OCI-LY7 (cell line): ENCODE data around the gene TAOK2. TPM values are rescaled to one million over a fixed set of nuclear protein-coding genes. Genes with fewer than 3 reads are reported as not detected.
A peak's percentile ranks its signal among the peaks of the same experiment; 100 is the strongest.

ENCODE experiments used
- BruUV-seq: library from RNA; stranded (reverse); fragments of 400-500 nt; replicated peaks from 2 replicates; lab custom pipeline; 2021; lab: Mats Ljungman, UMichigan
- CTCF ChIA-PET: fragments of 300-600 bp; sonication (Branson Sonifier 250); formaldehyde crosslinking; loops from one replicate; lab custom pipeline; 2022; ENCODE audit warnings: antibody characterized with exemption; ENCODE audit not compliant: unreplicated experiment; lab: Charles Lee
- POLR2A ChIA-PET: fragments of 300-600 bp; sonication (Branson Sonifier 250); formaldehyde crosslinking; loops from one replicate; lab custom pipeline; 2022; ENCODE audit warnings: antibody characterized with exemption; lab: Charles Lee
- DNase-seq: peaks from one replicate; pipeline ENCODE4 v3.0.0-alpha.2; 2015; ENCODE audit warnings: low spot score
- H2AFZ ChIP-seq: fragments of 200-600 bp; sonication (generic), shearing (Covaris generic); 2 replicates; pipeline ENCODE4 v1.6.1; 2014; ENCODE audit warnings: mild to moderate bottlenecking, antibody characterized with exemption, low read length, moderate library complexity
- H3K27ac ChIP-seq: fragments of 200-600 bp; sonication (generic); 2 replicates; pipeline ENCODE4 v1.5.1; 2014; ENCODE audit warnings: mixed run types, low read depth, mild to moderate bottlenecking, moderate library complexity, low read length, inconsistent platforms; ENCODE audit not compliant: poor library complexity, severe bottlenecking
- H3K36me3 ChIP-seq: fragments of 200-600 bp; sonication (generic); 2 replicates; pipeline ENCODE4 v1.6.1; 2014; ENCODE audit warnings: mild to moderate bottlenecking, antibody characterized with exemption, low read length, moderate library complexity, mixed read lengths; ENCODE audit not compliant: insufficient read depth
- H3K4me1 ChIP-seq: fragments of 200-600 bp; sonication (generic); 2 replicates; pipeline ENCODE4 v1.5.1; 2014; ENCODE audit warnings: mild to moderate bottlenecking, low read length; ENCODE audit not compliant: insufficient read depth, poor library complexity, severe bottlenecking
- H3K4me2 ChIP-seq: fragments of 200-600 bp; sonication (generic); 2 replicates; pipeline ENCODE4 v1.6.1; 2014; ENCODE audit warnings: mild to moderate bottlenecking, low read length
- H3K4me3 ChIP-seq: fragments of 200-600 bp; sonication (generic); 2 replicates; pipeline ENCODE4 v1.5.1; 2014; ENCODE audit warnings: mild to moderate bottlenecking, low read depth, low read length; ENCODE audit not compliant: poor library complexity, severe bottlenecking
- H3K79me2 ChIP-seq: fragments of 200-600 bp; sonication (generic); 2 replicates; pipeline ENCODE4 v1.6.1; 2016; ENCODE audit warnings: low read depth, mild to moderate bottlenecking, low read length, moderate library complexity, mixed read lengths; ENCODE audit not compliant: insufficient read depth
- H3K9me2 ChIP-seq: fragments of 200-600 bp; sonication (generic); 2 replicates; pipeline ENCODE4 v1.6.1; 2016; ENCODE audit warnings: mild to moderate bottlenecking, low read length, mixed read lengths; ENCODE audit not compliant: insufficient read depth
- H3K9me3 ChIP-seq: fragments of 200-600 bp; sonication (generic); 2 replicates; pipeline ENCODE4 v1.6.1; 2014; ENCODE audit warnings: mild to moderate bottlenecking, mixed run types, low read length, mixed read lengths
- H4K20me1 ChIP-seq: fragments of 200-600 bp; sonication (generic); 2 replicates; pipeline ENCODE4 v1.6.1; 2014; ENCODE audit warnings: mild to moderate bottlenecking, antibody characterized with exemption, low read length, moderate library complexity, mixed read lengths; ENCODE audit not compliant: insufficient read depth
- EZH2phosphoT487 ChIP-seq: fragments of 200-600 bp; sonication (generic); IDR thresholded peaks from 2 replicates; pipeline ENCODE4 v1.6.1; 2018; ENCODE audit warnings: low read depth, borderline replicate concordance, mild to moderate bottlenecking, mixed run types, antibody characterized with exemption, low read length, moderate library complexity, mixed read lengths
- intact Hi-C: fragments of 100-400 bp; cut with micrococcal nuclease; formaldehyde crosslinking; loops from one replicate; pipeline ENCODE4 v1.10.0; 2022; ENCODE audit not compliant: unreplicated experiment
- total RNA-seq, 2 experiments: library from RNA; depleted of rRNA in 1 of 2; stranded (reverse); fragments of >200 nt in 1 of 2; shearing (Covaris generic) in 1 of 2; gene quantifications; 2 replicates each; pipeline ENCODE4 v1.2.3, GENCODE V29; 2014 to 2022
- TF ChIP-seq, protein P1 (sequence below): fragments of 200-600 bp; sonication (generic); conservative IDR thresholded peaks from 2 replicates; pipeline ENCODE4 v1.5.1; 2014; ENCODE audit warnings: mild to moderate bottlenecking, antibody characterized with exemption, low read length, moderate library complexity, mixed read lengths

TAOK2 gene
- total RNA-seq, 2 experiments from 2014 or later, result 31.7 to 45.0 TPM

DNA sequence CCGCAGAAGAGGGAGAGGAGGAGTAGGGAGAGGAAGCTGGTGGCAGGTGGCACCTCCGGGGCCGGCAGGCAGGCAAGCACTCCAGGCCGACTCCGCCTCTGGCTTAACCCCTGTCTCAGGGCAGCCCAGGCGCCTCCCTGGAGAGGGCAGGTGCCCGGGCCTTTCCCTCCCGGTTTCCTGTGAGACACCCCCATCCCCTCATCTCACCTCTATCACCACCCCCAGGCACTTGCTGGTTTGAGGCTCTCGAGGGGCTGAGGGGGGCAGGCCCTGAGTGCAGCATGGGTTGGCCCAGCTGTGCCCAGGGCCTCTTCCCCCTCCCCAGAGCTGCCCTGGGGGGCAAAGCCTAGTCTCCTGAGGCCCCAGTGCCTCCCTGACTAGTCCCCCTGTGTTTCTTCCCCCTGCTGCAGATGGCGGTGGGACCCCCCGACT, 31.2 kb downstream of the TAOK2 start:
- Histone ChIP-seq H3K4me2 (no peak overlapping the region), H3K4me1 (no peaks in the 10 kb centered on the region), H3K79me2 (no peaks in the 10 kb centered on the region), H3K9me3 (no peaks in the 10 kb centered on the region), H3K4me3 (no peak overlapping the region), H3K27ac (no peak overlapping the region), H2AFZ (no peak overlapping the region), H3K9me2 (no peaks in the 10 kb centered on the region), H4K20me1 (no peaks in the 10 kb centered on the region), H3K36me3 (peaks cover 15% of the 10 kb centered on the region; the same call in 1 of the 2 replicates)
- POLR2A ChIA-PET, result interaction anchor here (1.4 kb wide), 1 partner anchor 79 kb away, joined by 3 read pairs; the partner anchor contains the start of gene KCTD13
- DNase-seq, result no peak
- CTCF ChIA-PET, result no interaction called here
- intact Hi-C loops, result no loop called here
- TF ChIP-seq, protein P1, sequence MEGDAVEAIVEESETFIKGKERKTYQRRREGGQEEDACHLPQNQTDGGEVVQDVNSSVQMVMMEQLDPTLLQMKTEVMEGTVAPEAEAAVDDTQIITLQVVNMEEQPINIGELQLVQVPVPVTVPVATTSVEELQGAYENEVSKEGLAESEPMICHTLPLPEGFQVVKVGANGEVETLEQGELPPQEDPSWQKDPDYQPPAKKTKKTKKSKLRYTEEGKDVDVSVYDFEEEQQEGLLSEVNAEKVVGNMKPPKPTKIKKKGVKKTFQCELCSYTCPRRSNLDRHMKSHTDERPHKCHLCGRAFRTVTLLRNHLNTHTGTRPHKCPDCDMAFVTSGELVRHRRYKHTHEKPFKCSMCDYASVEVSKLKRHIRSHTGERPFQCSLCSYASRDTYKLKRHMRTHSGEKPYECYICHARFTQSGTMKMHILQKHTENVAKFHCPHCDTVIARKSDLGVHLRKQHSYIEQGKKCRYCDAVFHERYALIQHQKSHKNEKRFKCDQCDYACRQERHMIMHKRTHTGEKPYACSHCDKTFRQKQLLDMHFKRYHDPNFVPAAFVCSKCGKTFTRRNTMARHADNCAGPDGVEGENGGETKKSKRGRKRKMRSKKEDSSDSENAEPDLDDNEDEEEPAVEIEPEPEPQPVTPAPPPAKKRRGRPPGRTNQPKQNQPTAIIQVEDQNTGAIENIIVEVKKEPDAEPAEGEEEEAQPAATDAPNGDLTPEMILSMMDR, result no peak
- no peak for TF ChIP-seq EZH2phosphoT487
- BruUV-seq, result no TSS peak

- ChIA-PET CTCF (no interaction called here), POLR2A (interaction anchor here (0.7 to 1.4 kb wide), 2 partner anchors 29 to 79 kb away, joined by 3 read pairs; partner anchors contain the start of gene KCTD13)
Measured at GRCh38 chr16:30005341-30006094, 31.9 kb downstream of the TAOK2 start.

More at GRCh38 chr16:30005341-30006094, 31.9 kb downstream of the TAOK2 start:
- Histone ChIP-seq H3K79me2 (no peaks in the 10 kb centered on the region), H3K27ac (no peak overlapping the region), H3K4me3 (no peak overlapping the region), H3K36me3 (peaks cover 15% of the 10 kb centered on the region; the same call in 1 of the 2 replicates), H3K9me2 (no peaks in the 10 kb centered on the region), H4K20me1 (no peaks in the 10 kb centered on the region), H3K4me2 (no peak overlapping the region), H2AFZ (no peak overlapping the region), H3K4me1 (no peaks in the 10 kb centered on the region), H3K9me3 (no peaks in the 10 kb centered on the region)
- TF ChIP-seq, protein P1, result peak; percentile 82
- no peak for TF ChIP-seq EZH2phosphoT487
- no TSS peak for BruUV-seq
- intact Hi-C loops, result no loop called here
- peak; percentile 59 for DNase-seq
